ENCODE results near the gene CEP57L1. TPM values are rescaled to one million over a fixed set of nuclear protein-coding genes. Genes with fewer than 3 reads are reported as not detected.

The CEP57L1 gene
- total and polyA plus RNA-seq, 4 donors = 3.8 to 22.1 (median 10.2) TPM

- DNase-seq (ENCODE audit: low spot score) = no peak
- Histone ChIP-seq H3K36me3 (ENCODE audit: control insufficient read depth in 4 of 4, insufficient read depth in 3 of 4, low read depth in 1 of 4, low read length in 3 of 4) (peaks cover 2 to 10% (median 4%) of the 10 kb centered on the region in 4 donors), H3K4me3 (ENCODE audit: low read depth in 1 of 3, low read length in 3 of 3) (no peak overlapping the region), H3K9me3 (ENCODE audit: control insufficient read depth in 4 of 4, low read length in 3 of 4) (no peaks in the 10 kb centered on the region), H3K4me1 (ENCODE audit: control insufficient read depth in 4 of 4, insufficient read depth in 4 of 4, low read length in 3 of 4) (no peaks in the 10 kb centered on the region), H3K27me3 (ENCODE audit: control insufficient read depth in 4 of 4, insufficient read depth in 4 of 4, low read length in 3 of 4) (no peaks in the 10 kb centered on the region), H3K27ac (ENCODE audit: low read depth in 1 of 2, low read length in 2 of 2) (no peak overlapping the region), H3K9ac (ENCODE audit: low read depth in 1 of 2, low read length in 2 of 2) (no peak overlapping the region)
- no peak for TF ChIP-seq CTCF (IDR thresholded peaks at IDR 0.05; ENCODE audit: low read depth, low read length, missing input control)
- TF ChIP-seq RXRA (IDR thresholded peaks at IDR 0.05) = no peak
- TF ChIP-seq JUND (IDR thresholded peaks at IDR 0.05) = no peak
- TF ChIP-seq EGR1 (IDR thresholded peaks at IDR 0.05; ENCODE audit: low read depth in 2 of 2) = no peak
- TF ChIP-seq GABPA (IDR thresholded peaks at IDR 0.05 in 1 of 2, conservative IDR thresholded peaks at IDR 0.05 in 1 of 2) = no peak
- no peak for TF ChIP-seq SP1 (IDR thresholded peaks at IDR 0.05)
- no peak for TF ChIP-seq ZBTB33 (IDR thresholded peaks at IDR 0.05)
- no peak for TF ChIP-seq TAF1 (conservative IDR thresholded peaks at IDR 0.05)
- no peak for TF ChIP-seq HNF4G (IDR thresholded peaks at IDR 0.05)
- TF ChIP-seq HNF4A (conservative IDR thresholded peaks at IDR 0.05) = no peak
- TF ChIP-seq MAX (IDR thresholded peaks at IDR 0.05) = no peak
- no peak for TF ChIP-seq ATF3 (IDR thresholded peaks at IDR 0.05)
- no peak for TF ChIP-seq YY1 (IDR thresholded peaks at IDR 0.05)
- no peak for TF ChIP-seq FOXA2 (IDR thresholded peaks at IDR 0.05)
- no peak for TF ChIP-seq NR2F2 (IDR thresholded peaks at IDR 0.05)
- no peak for TF ChIP-seq RAD21 (IDR thresholded peaks at IDR 0.05)
- TF ChIP-seq FOXA1 (IDR thresholded peaks at IDR 0.05) = no peak
These were observed 69.0 kb downstream of the CEP57L1 start for GRCh38 chr6:109164331-109164730.

- 72% methylated on average over 1 of the region's 1 CpG for WGBS
- no peak overlapping the region for H3K4me3 ChIP-seq (ENCODE audit: low read depth in 1 of 3, low read length in 3 of 3)
- no peaks in the 10 kb centered on the region for H3K27me3 ChIP-seq (ENCODE audit: control insufficient read depth in 4 of 4, insufficient read depth in 4 of 4, low read length in 3 of 4)
- H3K4me1 ChIP-seq (ENCODE audit: control insufficient read depth in 4 of 4, insufficient read depth in 4 of 4, low read length in 3 of 4) = no peaks in the 10 kb centered on the region
- DNase-seq (ENCODE audit: low spot score) = no peak
- H3K9me3 ChIP-seq (ENCODE audit: control insufficient read depth in 4 of 4, low read length in 3 of 4) = no peaks in the 10 kb centered on the region
- no peak overlapping the region for H3K9ac ChIP-seq (ENCODE audit: low read depth in 1 of 2, low read length in 2 of 2)
- TF ChIP-seq NR2F2 (IDR thresholded peaks at IDR 0.05) = no peak
- no peak for TF ChIP-seq TAF1 (conservative IDR thresholded peaks at IDR 0.05)
- no peak for TF ChIP-seq FOXA1 (IDR thresholded peaks at IDR 0.05)
- no peak for TF ChIP-seq CTCF (IDR thresholded peaks at IDR 0.05; ENCODE audit: low read depth, low read length, missing input control)
- TF ChIP-seq ZBTB33 (IDR thresholded peaks at IDR 0.05) = no peak
- TF ChIP-seq FOXA2 (IDR thresholded peaks at IDR 0.05) = no peak
- TF ChIP-seq HNF4A (conservative IDR thresholded peaks at IDR 0.05) = no peak
- TF ChIP-seq HNF4G (IDR thresholded peaks at IDR 0.05) = no peak
- TF ChIP-seq EGR1 (IDR thresholded peaks at IDR 0.05; ENCODE audit: low read depth in 2 of 2) = no peak
- no peak for TF ChIP-seq RXRA (IDR thresholded peaks at IDR 0.05)
- no peak overlapping the region for H3K27ac ChIP-seq (ENCODE audit: low read depth in 1 of 2, low read length in 2 of 2)
- H3K36me3 ChIP-seq (ENCODE audit: control insufficient read depth in 4 of 4, insufficient read depth in 3 of 4, low read depth in 1 of 4, low read length in 3 of 4) = peaks cover 0 to 8% (median 1%) of the 10 kb centered on the region in 4 donors
These were observed 70.2 kb downstream of the CEP57L1 start for GRCh38 chr6:109165392-109165974.

Data from liver (tissue), 9 donors.